GM19099 (cell line): ENCODE results near the gene DAZAP1.

Experiments
- POLR2A ChIP-seq: IDR thresholded peaks from 3 replicates; pipeline ENCODE4 v1.6.1; 2011; ENCODE audit warnings: low read depth; ENCODE audit not compliant: insufficient read length; ENCODE audit errors: extremely low read depth

DAZAP1 gene

GRCh38 chr19:1431759-1432506 is 24.5 kb downstream of the DAZAP1 start:
- no peak for TF ChIP-seq POLR2A

- TF ChIP-seq POLR2A: no peak
These were observed 25.1 kb downstream of the DAZAP1 start for GRCh38 chr19:1432507-1432887.

GRCh38 chr19:1433119-1434039 is 26.0 kb downstream of the DAZAP1 start:
- no peak for TF ChIP-seq POLR2A

- TF ChIP-seq POLR2A: no peak
These were observed 26.6 kb downstream of the DAZAP1 start for GRCh38 chr19:1434040-1434366.

GRCh38 chr19:1434577-1435060 is 27.2 kb downstream of the DAZAP1 start:
- no peak for TF ChIP-seq POLR2A

GRCh38 chr19:1435378-1435989 is 28.1 kb downstream of the DAZAP1 start:
- TF ChIP-seq POLR2A: no peak

- no peak for TF ChIP-seq POLR2A
These were observed 30.2 kb downstream of the DAZAP1 start for GRCh38 chr19:1437609-1438008.

- TF ChIP-seq POLR2A: peak; percentile 99
These were observed 30.9 kb downstream of the DAZAP1 start, which contains the start of gene RPS15 for GRCh38 chr19:1438035-1438932. Gene RPS15 (plus strand): TSS chr19:1438396. CDS start chr19:1438426, 30 bp downstream.

GRCh38 chr19:1438933-1439354 is 31.6 kb downstream of the DAZAP1 start:
- TF ChIP-seq POLR2A: no peak

- no peak for TF ChIP-seq POLR2A
These were observed 33.0 kb downstream of the DAZAP1 start for GRCh38 chr19:1440418-1440801.

GRCh38 chr19:1441022-1441426 is 33.6 kb downstream of the DAZAP1 start:
- TF ChIP-seq POLR2A: no peak

- peak; percentile 13 for TF ChIP-seq POLR2A
These were observed 34.5 kb downstream of the DAZAP1 start for GRCh38 chr19:1441677-1442438.

GRCh38 chr19:1445185-1445931 is 38.0 kb downstream of the DAZAP1 start:
- TF ChIP-seq POLR2A: peak; percentile 27
